OCI-LY3 (cell line): ENCODE measurements around the gene RPA1.

Experiments used
- H2AFZ ChIP-seq: fragments of 200-600, 300-600 bp; shearing (Covaris generic); 2 replicates; pipeline ENCODE4 v1.6.0; 2014; ENCODE audit warnings: antibody characterized with exemption, low read depth, low read length
- H3K27ac ChIP-seq: fragments of 200-600, 300-600 bp; sonication (generic); 2 replicates; pipeline ENCODE4 v1.5.1; 2014; ENCODE audit warnings: mild to moderate bottlenecking, low read length, moderate library complexity, mixed read lengths
- H3K27me3 ChIP-seq: fragments of 200-600, 300-600 bp; sonication (generic); 2 replicates; pipeline ENCODE4 v1.6.1; 2014; ENCODE audit warnings: low read depth, low read length, mixed read lengths
- H3K36me3 ChIP-seq: fragments of 200-600, 300-600 bp; sonication (generic); replicated peaks from 2 replicates; pipeline ENCODE3; 2014; ENCODE audit warnings: low read depth, low read length, mixed read lengths
- H3K4me1 ChIP-seq: fragments of 300-600, 200-600 bp; sonication (generic); 2 replicates; pipeline ENCODE4 v1.6.1; 2014; ENCODE audit warnings: low read length, mixed read lengths
- H3K4me2 ChIP-seq: fragments of 200-600, 300-600 bp; sonication (generic); 2 replicates; pipeline ENCODE4 v1.6.1; 2014; ENCODE audit warnings: low read length, mixed read lengths
- H3K4me3 ChIP-seq: fragments of 300-600, 200-600 bp; sonication (generic); 2 replicates; pipeline ENCODE4 v1.5.1; 2014; ENCODE audit warnings: antibody characterized with exemption, mild to moderate bottlenecking, low read length, moderate library complexity
- H3K79me2 ChIP-seq: fragments of 300-600, 200-600 bp; shearing (Covaris generic); 2 replicates; pipeline ENCODE4 v1.6.1; 2014; ENCODE audit warnings: mild to moderate bottlenecking, low read length, mixed read lengths
- H3K9ac ChIP-seq: fragments of 300-600, 200-600 bp; shearing (Covaris generic); 2 replicates; pipeline ENCODE4 v1.6.0; 2014; ENCODE audit warnings: mild to moderate bottlenecking, low read length, moderate library complexity
- H3K9me3 ChIP-seq: fragments of 200-600, 300-600 bp; shearing (Covaris generic); 2 replicates; pipeline ENCODE4 v1.6.1; 2014; ENCODE audit warnings: low read length, mixed read lengths; ENCODE audit not compliant: insufficient read depth
- H4K20me1 ChIP-seq: fragments of 200-600, 300-600 bp; sonication (generic); 2 replicates; pipeline ENCODE4 v1.6.1; 2016; ENCODE audit warnings: low read length, mixed read lengths; ENCODE audit not compliant: insufficient read depth
- CTCF ChIP-seq: fragments of 200-600, 300-600 bp; sonication (generic); IDR thresholded peaks from 2 replicates; pipeline ENCODE4 v1.5.1; 2014; ENCODE audit warnings: antibody characterized with exemption, low read length, low read depth
- EZH2phosphoT487 ChIP-seq: fragments of 200-600 bp; shearing (Covaris generic); IDR thresholded peaks from 2 replicates; pipeline ENCODE4 v1.6.1; 2018; ENCODE audit warnings: antibody characterized with exemption, mixed run types, low read depth

The RPA1 gene

DNA sequence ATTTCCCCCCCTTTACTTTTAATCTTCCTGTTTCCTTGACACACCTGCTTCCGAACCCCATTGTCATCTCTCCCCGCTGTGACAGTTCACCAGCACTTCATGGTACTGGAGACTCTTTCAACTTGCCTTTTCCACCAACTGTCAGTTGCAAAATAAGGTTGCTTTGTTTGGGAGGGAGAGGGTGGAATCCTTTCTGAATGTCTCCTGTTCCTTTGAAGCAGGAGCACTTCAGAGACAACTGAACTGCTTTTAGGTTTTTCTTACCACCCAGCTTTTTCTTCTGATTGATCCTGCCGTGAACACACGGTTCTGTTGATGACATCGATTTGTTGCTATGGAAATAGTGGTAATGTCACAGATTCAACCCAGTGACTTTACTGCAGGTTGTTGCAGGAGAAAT, 42.0 kb downstream of the RPA1 start:
- H3K79me2 ChIP-seq: no peaks in the 10 kb centered on the region
- H2AFZ ChIP-seq: no peak overlapping the region
- TF ChIP-seq EZH2phosphoT487: no peak
- no peak for TF ChIP-seq CTCF
- no peaks in the 10 kb centered on the region for H3K9me3 ChIP-seq
- no peaks in the 10 kb centered on the region for H4K20me1 ChIP-seq
- H3K4me2 ChIP-seq: no peak overlapping the region
- peaks cover 14% of the 10 kb centered on the region for H3K36me3 ChIP-seq
- no peaks in the 10 kb centered on the region for H3K4me1 ChIP-seq
- no peak overlapping the region for H3K27ac ChIP-seq
- no peak overlapping the region for H3K4me3 ChIP-seq
- H3K9ac ChIP-seq: no peak overlapping the region
- no peaks in the 10 kb centered on the region for H3K27me3 ChIP-seq

- no peaks in the 10 kb centered on the region for H4K20me1 ChIP-seq
- no peak overlapping the region for H3K4me3 ChIP-seq
- no peak for TF ChIP-seq CTCF
- TF ChIP-seq EZH2phosphoT487: no peak
- no peak overlapping the region for H3K4me2 ChIP-seq
- no peaks in the 10 kb centered on the region for H3K4me1 ChIP-seq
- no peak overlapping the region for H3K27ac ChIP-seq
- H3K9me3 ChIP-seq: no peaks in the 10 kb centered on the region
- H3K79me2 ChIP-seq: no peaks in the 10 kb centered on the region
- H3K9ac ChIP-seq: no peak overlapping the region
- H3K36me3 ChIP-seq: peaks cover 18% of the 10 kb centered on the region
- no peak overlapping the region for H2AFZ ChIP-seq
- H3K27me3 ChIP-seq: no peaks in the 10 kb centered on the region
Observed at GRCh38 chr17:1872254-1872653, 42.4 kb downstream of the RPA1 start.

GRCh38 chr17:1872976-1873375, 43.2 kb downstream of the RPA1 start:
- Histone ChIP-seq H3K36me3 (peaks cover 18% of the 10 kb centered on the region), H3K4me1 (no peaks in the 10 kb centered on the region), H3K27ac (no peak overlapping the region), H2AFZ (no peak overlapping the region), H3K4me2 (no peak overlapping the region), H3K79me2 (no peaks in the 10 kb centered on the region), H3K9ac (no peak overlapping the region), H3K9me3 (no peaks in the 10 kb centered on the region), H3K27me3 (no peaks in the 10 kb centered on the region), H4K20me1 (no peaks in the 10 kb centered on the region), H3K4me3 (no peak overlapping the region)
- TF ChIP-seq CTCF: no peak
- TF ChIP-seq EZH2phosphoT487: no peak

DNA sequence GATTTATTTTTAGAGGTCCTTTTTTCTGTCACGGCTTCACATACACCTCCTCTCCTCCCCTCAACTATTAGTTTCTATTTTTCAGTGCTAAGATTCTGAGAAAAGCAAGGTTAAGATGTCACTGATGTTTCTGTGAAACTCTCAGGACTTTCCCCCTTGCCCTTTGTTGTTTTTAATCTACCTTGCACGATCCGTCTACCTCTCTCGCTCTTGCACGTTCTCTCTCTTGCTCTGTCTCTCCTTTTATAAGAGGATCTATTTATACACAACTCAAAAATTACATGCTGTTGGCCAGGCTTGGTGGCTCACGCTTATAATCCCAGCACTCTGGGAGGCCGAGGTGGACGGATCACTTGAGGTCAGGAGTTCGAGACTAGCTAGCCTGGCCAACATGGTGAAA, 43.6 kb downstream of the RPA1 start:
- H3K27ac ChIP-seq: no peak overlapping the region
- no peaks in the 10 kb centered on the region for H3K4me1 ChIP-seq
- H3K36me3 ChIP-seq: peaks cover 18% of the 10 kb centered on the region
- H3K4me3 ChIP-seq: no peak overlapping the region
- no peaks in the 10 kb centered on the region for H4K20me1 ChIP-seq
- H3K27me3 ChIP-seq: no peaks in the 10 kb centered on the region
- H2AFZ ChIP-seq: no peak overlapping the region
- no peak overlapping the region for H3K4me2 ChIP-seq
- H3K9ac ChIP-seq: no peak overlapping the region
- no peak for TF ChIP-seq CTCF
- no peak for TF ChIP-seq EZH2phosphoT487
- H3K9me3 ChIP-seq: no peaks in the 10 kb centered on the region
- no peaks in the 10 kb centered on the region for H3K79me2 ChIP-seq
